ENCODE measurements around the gene MAP3K14.
"Not testable (repeated sequence)": the region's sequence is repeated elsewhere in the genome, so short reads cannot be mapped to it uniquely, and the experiment has no call there.

The MAP3K14 gene

DNA sequence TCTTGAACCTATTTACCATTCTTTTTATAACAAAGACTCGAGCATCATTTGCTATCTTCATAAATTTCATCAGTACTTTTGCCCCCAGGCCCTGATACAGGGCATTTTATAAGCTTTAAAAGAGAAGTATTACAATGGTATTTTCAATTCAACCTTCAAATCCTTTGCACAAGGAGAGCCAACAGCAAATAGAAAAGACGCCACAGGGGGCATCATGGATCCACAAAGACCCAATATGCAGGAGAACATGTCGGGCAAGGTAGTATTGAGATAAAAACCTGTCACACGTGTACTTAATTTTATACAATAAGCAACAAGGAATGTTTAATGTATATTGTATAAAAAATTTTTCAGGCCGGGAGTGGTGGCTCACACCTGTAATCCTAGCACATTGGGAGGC is 10.2 kb downstream of the MAP3K14 start:
- H3K4me1 ChIP-seq (ENCODE audit: control insufficient read depth, insufficient read depth, low read length): peaks cover 65% of the 10 kb centered on the region
- no peaks in the 10 kb centered on the region for H3K9me3 ChIP-seq (ENCODE audit: control insufficient read depth, low read length)
- no peaks in the 10 kb centered on the region for H3K36me3 ChIP-seq (ENCODE audit: control insufficient read depth, insufficient read depth, low read length, severe bottlenecking)
- H3K27me3 ChIP-seq (replicated peaks; ENCODE audit: control insufficient read depth, insufficient read depth, low read length): no peaks in the 10 kb centered on the region
- no peak for DNase-seq (ENCODE audit: low read depth)
- H3K4me3 ChIP-seq (ENCODE audit: low read length): no peak overlapping the region
- H3K9ac ChIP-seq (ENCODE audit: low read length): peak overlapping the region; percentile 10

DNA sequence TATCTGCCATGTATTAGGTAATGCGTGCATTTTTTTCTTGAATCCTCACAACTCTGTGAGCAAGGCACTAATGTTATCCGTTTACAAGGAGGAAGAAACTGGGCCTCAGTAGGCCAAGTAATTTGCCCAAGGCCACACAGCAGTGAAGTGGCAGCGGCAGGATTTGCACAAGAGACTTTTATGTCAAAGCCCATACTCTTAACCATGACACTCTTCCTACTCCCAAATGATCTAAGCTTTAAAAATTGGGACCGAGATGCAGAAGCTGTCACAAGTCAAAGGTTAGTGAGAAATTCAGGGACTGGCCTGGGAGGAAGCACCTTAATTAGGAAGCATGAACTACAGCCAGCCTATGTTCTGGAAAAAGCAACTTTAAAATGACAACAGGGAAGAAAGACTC is 10.7 kb downstream of the MAP3K14 start:
- no peaks in the 10 kb centered on the region for H3K27me3 ChIP-seq (replicated peaks; ENCODE audit: control insufficient read depth, insufficient read depth, low read length)
- no peaks in the 10 kb centered on the region for H3K36me3 ChIP-seq (ENCODE audit: control insufficient read depth, insufficient read depth, low read length, severe bottlenecking)
- no peaks in the 10 kb centered on the region for H3K9me3 ChIP-seq (ENCODE audit: control insufficient read depth, low read length)
- DNase-seq (ENCODE audit: low read depth): no peak
- no peak overlapping the region for H3K4me3 ChIP-seq (ENCODE audit: low read length)
- H3K4me1 ChIP-seq (ENCODE audit: control insufficient read depth, insufficient read depth, low read length): peaks cover 59% of the 10 kb centered on the region
- peak overlapping the region; percentile 10 for H3K9ac ChIP-seq (ENCODE audit: low read length)

DNA sequence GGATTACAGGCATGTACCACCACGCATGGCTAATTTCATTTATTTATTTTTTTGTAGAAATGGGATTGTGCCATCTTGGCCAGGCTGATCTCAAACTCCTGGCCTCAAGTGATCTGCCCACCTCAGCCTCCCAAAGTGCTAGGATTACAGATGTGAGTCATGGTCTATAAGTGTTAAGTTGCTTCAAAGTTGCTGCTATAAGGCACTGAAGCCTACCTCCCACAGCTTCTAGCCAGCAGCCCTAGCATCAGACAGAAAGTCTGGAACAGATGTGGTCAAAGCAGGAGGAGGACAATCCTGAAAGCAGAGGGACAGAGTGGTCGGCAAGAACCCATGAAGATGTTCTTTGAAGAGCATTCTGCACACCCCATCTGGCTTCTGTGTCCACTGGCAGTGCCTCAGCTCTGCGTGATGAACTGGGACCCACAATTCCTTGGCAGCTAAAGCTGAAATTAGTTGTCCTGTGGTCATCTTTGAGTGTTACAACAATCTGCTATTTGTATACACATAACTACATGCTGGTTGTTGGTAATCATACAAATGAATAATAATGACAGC is 11.2 kb downstream of the MAP3K14 start:
- H3K27me3 ChIP-seq (replicated peaks; ENCODE audit: control insufficient read depth, insufficient read depth, low read length): no peaks in the 10 kb centered on the region
- DNase-seq (ENCODE audit: low read depth): peak; percentile 63
- no peak overlapping the region for H3K4me3 ChIP-seq (ENCODE audit: low read length)
- peaks cover 54% of the 10 kb centered on the region for H3K4me1 ChIP-seq (ENCODE audit: control insufficient read depth, insufficient read depth, low read length)
- no peaks in the 10 kb centered on the region for H3K36me3 ChIP-seq (ENCODE audit: control insufficient read depth, insufficient read depth, low read length, severe bottlenecking)
- peak overlapping the region; percentile 10 for H3K9ac ChIP-seq (ENCODE audit: low read length)
- H3K9me3 ChIP-seq (ENCODE audit: control insufficient read depth, low read length): no peaks in the 10 kb centered on the region

DNA sequence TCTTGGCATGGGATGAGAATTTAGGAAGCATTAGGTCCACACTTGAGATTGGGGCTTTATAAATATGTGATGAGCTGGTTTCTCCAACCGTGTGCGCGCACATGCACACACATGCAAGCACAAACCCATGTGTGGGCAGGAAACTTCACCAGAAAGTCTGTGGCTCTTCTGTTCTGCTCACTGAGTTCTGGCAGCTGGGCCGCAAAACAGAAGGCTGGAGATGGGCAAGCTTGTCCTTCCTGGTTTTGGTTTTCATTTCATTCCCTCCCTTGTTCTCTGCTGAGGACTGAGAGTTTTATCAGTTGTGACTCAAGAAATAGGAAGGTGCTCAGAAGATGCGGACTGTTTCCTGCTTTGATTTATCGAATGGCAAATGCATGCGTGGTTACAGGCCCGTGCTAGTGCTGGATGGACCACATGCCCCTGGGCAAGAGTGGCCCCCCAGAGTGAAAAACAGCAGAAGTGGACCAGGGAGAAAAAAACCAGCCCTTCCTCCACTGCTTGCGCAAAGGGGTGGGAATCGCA is 14.1 kb downstream of the MAP3K14 start:
- peak; percentile 44 for DNase-seq (ENCODE audit: low read depth)

DNA sequence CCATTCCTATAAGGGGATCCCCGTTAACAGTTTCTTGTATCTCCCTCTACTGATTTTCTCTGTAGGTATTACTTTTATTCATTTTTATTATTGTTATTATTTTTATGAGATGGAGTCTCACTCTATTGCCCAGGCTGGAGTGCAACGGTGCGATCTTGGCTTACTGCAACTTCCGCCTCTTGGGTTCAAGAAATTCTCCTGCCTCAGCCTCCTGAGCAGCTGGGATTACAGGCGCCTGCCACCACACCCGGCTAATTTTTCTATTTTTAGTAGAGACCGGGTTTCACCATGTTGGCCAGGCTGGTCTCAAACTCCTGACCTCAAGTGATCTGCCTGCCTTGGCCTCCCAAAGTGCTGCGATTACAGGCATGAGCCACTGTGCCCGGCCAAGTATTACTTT is 14.6 kb downstream of the MAP3K14 start:
- H3K9me3 ChIP-seq (ENCODE audit: control insufficient read depth, low read length); H3K36me3 ChIP-seq (ENCODE audit: control insufficient read depth, insufficient read depth, low read length, severe bottlenecking); H3K27me3 ChIP-seq (replicated peaks; ENCODE audit: control insufficient read depth, insufficient read depth, low read length); DNase-seq (ENCODE audit: low read depth): not testable (repeated sequence)
- H3K4me1 ChIP-seq (ENCODE audit: control insufficient read depth, insufficient read depth, low read length): peaks cover 51% of the 10 kb centered on the region
- peak overlapping the region; percentile 57 for H3K9ac ChIP-seq (ENCODE audit: low read length)
- peak overlapping the region; percentile 20 for H3K4me3 ChIP-seq (ENCODE audit: low read length)

More for the DNA sequence above, 14.1 kb downstream of the MAP3K14 start:
- Histone ChIP-seq H3K36me3 (ENCODE audit: control insufficient read depth, insufficient read depth, low read length, severe bottlenecking) (no peaks in the 10 kb centered on the region), H3K9ac (ENCODE audit: low read length) (peak overlapping the region; percentile 57), H3K4me3 (ENCODE audit: low read length) (peak overlapping the region; percentile 20), H3K4me1 (ENCODE audit: control insufficient read depth, insufficient read depth, low read length) (peaks cover 54% of the 10 kb centered on the region), H3K27me3 (replicated peaks; ENCODE audit: control insufficient read depth, insufficient read depth, low read length) (no peaks in the 10 kb centered on the region), H3K9me3 (ENCODE audit: control insufficient read depth, low read length) (no peaks in the 10 kb centered on the region)

DNA sequence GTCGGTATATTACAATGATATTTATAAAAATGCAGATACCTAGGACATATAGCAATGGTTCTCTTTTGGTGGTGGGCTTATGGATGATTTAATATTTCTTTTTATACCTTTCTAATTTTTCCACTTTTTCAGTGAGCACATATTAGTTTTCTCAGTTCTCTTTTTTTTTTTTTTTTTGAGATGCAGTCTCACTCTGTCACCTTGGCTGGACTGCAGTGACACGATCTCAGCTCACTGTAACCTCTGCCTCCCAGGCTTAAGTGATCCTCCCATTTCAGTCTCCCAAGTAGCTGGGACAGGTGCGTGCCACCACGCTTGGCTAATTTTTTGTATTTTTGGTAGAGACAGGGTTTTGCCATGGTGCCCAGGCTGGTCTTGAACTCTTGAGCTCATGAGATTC is 15.1 kb downstream of the MAP3K14 start:
- Histone ChIP-seq H3K9ac (ENCODE audit: low read length) (no peak overlapping the region), H3K4me3 (ENCODE audit: low read length) (no peak overlapping the region), H3K27me3 (replicated peaks; ENCODE audit: control insufficient read depth, insufficient read depth, low read length) (no peaks in the 10 kb centered on the region), H3K4me1 (ENCODE audit: control insufficient read depth, insufficient read depth, low read length) (peaks cover 49% of the 10 kb centered on the region), H3K9me3 (ENCODE audit: control insufficient read depth, low read length) (no peaks in the 10 kb centered on the region), H3K36me3 (ENCODE audit: control insufficient read depth, insufficient read depth, low read length, severe bottlenecking) (no peaks in the 10 kb centered on the region)
- DNase-seq (ENCODE audit: low read depth): no peak

DNA sequence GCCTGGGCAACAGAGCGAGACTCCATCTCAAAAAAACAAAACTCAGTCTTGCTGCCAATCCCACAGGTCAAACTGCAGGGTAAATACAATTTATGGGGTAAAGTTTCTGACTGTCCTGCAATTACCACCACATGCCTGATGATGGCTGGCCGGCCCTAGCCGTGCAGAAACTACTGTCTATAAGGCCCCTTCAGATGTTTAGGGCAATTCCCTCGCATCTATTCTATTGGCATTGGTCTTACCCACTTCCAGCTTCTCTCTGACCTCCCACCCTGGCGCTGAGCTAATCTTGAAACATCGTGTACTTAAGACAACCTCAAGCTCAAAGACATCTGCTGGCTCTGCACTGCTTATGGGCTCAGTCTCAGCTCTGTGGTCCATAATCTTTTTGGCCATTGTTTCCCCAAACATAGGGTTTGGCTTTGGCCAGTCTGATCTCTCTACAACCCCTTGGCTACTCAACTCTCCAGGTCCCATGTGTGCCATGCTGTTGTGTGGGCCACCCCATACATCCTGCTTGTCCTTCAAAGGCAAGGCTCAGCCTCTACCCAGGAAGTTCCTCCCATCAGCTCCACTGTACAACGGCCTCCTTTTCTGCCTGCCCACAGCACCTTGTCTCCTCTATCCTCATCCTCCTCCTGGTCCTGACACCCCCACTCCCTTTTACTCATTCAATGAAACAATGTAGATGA is 16.6 kb downstream of the MAP3K14 start:
- H3K27me3 ChIP-seq (replicated peaks; ENCODE audit: control insufficient read depth, insufficient read depth, low read length): no peaks in the 10 kb centered on the region
- no peak for DNase-seq (ENCODE audit: low read depth)
- peaks cover 48% of the 10 kb centered on the region for H3K4me1 ChIP-seq (ENCODE audit: control insufficient read depth, insufficient read depth, low read length)
- no peaks in the 10 kb centered on the region for H3K9me3 ChIP-seq (ENCODE audit: control insufficient read depth, low read length)
- H3K9ac ChIP-seq (ENCODE audit: low read length): no peak overlapping the region
- H3K36me3 ChIP-seq (ENCODE audit: control insufficient read depth, insufficient read depth, low read length, severe bottlenecking): no peaks in the 10 kb centered on the region
- H3K4me3 ChIP-seq (ENCODE audit: low read length): no peak overlapping the region

DNA sequence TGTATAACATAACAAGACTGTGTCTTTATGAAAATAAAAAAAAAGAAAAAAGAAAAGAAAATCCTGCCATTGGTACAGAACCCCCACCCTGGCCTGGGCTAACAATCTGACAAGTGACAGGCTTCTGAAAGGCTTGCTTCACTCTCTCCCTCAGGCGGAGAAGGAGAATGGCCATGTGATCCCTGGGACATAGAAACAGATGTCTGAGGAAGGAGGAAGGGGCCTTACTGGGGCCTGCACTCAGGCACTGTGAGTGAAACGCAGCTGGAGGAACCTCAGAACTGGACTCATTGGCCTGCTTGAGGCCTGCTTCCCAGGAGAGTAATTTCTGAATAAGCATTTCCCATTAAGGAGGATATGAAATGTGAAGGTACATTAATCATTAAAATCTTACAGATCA is 17.5 kb downstream of the MAP3K14 start:
- DNase-seq (ENCODE audit: low read depth): peak; percentile 80
- no peaks in the 10 kb centered on the region for H3K36me3 ChIP-seq (ENCODE audit: control insufficient read depth, insufficient read depth, low read length, severe bottlenecking)

DNA sequence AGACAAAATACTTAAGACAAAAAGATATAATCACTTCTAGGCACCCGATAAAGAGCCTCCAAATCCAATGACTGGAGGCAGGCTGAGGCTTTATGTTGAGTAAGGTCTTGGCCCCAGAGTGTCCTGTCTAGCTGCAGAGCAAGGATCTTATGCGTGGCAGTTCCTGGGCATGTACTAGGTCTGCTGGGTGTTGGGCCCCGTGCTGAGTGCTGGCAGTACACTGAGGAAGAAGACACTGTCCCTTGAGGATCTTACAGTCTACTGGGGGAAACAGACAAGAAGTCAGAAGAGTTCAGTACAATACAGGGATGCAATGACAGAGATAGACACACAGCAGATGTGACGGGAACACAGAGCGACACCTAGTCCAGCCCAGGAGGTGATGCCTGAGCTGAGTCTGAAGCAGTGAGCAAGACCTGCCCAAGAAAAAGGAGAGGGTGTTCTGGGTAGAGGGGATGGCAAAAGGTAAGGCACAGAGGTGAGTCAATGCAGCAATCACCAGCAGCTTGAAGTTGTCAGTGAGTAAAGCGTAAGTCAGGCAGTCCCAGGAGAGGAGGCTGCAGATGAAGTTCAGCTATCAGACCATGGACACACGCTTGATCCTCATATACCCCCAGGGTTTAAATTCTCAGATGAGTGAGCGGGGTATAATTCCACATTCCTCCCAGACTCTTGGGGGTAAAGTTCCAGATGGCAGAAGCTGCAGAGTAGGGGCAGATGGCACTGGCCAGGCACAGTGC is 18.1 kb downstream of the MAP3K14 start:
- Histone ChIP-seq H3K4me1 (ENCODE audit: control insufficient read depth, insufficient read depth, low read length) (peaks cover 63% of the 10 kb centered on the region), H3K9me3 (ENCODE audit: control insufficient read depth, low read length) (no peaks in the 10 kb centered on the region), H3K4me3 (ENCODE audit: low read length) (no peak overlapping the region), H3K36me3 (ENCODE audit: control insufficient read depth, insufficient read depth, low read length, severe bottlenecking) (no peaks in the 10 kb centered on the region), H3K27me3 (replicated peaks; ENCODE audit: control insufficient read depth, insufficient read depth, low read length) (no peaks in the 10 kb centered on the region), H3K9ac (ENCODE audit: low read length) (peak overlapping the region; percentile 2)
- peak; percentile 37 for DNase-seq (ENCODE audit: low read depth)

More for the DNA sequence above, 17.5 kb downstream of the MAP3K14 start:
- Histone ChIP-seq H3K4me3 (ENCODE audit: low read length) (no peak overlapping the region), H3K9ac (ENCODE audit: low read length) (peak overlapping the region; percentile 2), H3K9me3 (ENCODE audit: control insufficient read depth, low read length) (no peaks in the 10 kb centered on the region), H3K4me1 (ENCODE audit: control insufficient read depth, insufficient read depth, low read length) (peaks cover 57% of the 10 kb centered on the region), H3K27me3 (replicated peaks; ENCODE audit: control insufficient read depth, insufficient read depth, low read length) (no peaks in the 10 kb centered on the region)

DNA sequence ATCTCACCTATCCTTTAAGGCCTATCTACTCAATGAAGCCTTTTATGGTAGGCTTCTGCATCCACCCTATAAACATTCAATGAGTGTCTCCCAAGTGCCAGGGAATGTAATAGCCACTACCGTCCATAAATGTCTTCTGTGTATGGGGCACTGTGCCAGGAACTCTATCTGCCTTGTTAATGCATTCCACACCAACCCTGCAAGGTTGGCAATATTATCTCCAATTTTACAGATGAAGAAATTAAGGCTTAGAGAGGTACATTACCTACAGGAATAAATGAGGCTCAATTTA is 20.0 kb downstream of the MAP3K14 start:
- H3K9ac ChIP-seq (ENCODE audit: low read length): no peak overlapping the region
- H3K4me3 ChIP-seq (ENCODE audit: low read length): no peak overlapping the region
- no peaks in the 10 kb centered on the region for H3K36me3 ChIP-seq (ENCODE audit: control insufficient read depth, insufficient read depth, low read length, severe bottlenecking)
- DNase-seq (ENCODE audit: low read depth): no peak
- H3K4me1 ChIP-seq (ENCODE audit: control insufficient read depth, insufficient read depth, low read length): peaks cover 65% of the 10 kb centered on the region
- H3K27me3 ChIP-seq (replicated peaks; ENCODE audit: control insufficient read depth, insufficient read depth, low read length): no peaks in the 10 kb centered on the region
- no peaks in the 10 kb centered on the region for H3K9me3 ChIP-seq (ENCODE audit: control insufficient read depth, low read length)

DNA sequence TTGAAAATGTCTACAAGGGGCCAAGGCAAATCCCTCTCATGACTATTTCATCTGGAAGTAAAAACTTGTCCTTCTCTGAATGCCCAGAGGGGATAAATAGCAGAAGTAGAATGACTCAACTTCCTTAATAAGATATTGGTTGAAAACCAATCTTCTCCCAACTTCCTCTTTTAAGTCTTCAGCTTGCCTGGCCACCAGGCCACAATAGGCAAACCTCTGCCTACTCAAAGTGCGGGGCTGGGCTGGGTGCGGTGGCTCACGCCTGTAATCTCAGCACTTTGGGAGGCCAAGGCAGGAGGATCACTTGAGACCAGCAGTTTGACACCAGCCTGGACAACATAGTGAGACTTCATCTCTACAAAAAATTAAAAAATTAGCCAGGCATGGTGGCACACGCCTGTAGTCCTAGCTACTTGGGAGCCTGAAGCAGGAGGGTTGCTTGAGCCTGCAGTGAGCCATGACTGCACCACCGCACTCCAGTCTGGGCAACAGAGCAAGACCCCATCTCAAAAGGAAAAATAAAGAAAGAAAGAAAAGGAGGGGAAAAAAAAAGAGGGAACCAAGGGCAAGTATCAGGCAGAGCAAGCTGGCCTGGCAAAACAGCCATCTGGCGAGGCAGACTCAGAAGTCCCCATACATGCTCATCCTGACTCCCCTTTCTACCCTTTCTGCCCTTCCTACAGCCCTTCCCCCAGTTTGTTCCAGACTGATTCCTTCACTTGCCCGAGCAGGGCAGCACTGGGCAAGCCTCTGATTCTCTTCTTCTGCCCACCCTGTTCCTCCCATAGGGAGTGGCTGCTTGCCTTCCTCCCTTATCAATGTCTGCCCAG is 20.6 kb downstream of the MAP3K14 start:
- H3K4me1 ChIP-seq (ENCODE audit: control insufficient read depth, insufficient read depth, low read length): peaks cover 69% of the 10 kb centered on the region
- no peaks in the 10 kb centered on the region for H3K9me3 ChIP-seq (ENCODE audit: control insufficient read depth, low read length)
- no peak overlapping the region for H3K9ac ChIP-seq (ENCODE audit: low read length)
- peak; percentile 62 for DNase-seq (ENCODE audit: low read depth)
- no peaks in the 10 kb centered on the region for H3K36me3 ChIP-seq (ENCODE audit: control insufficient read depth, insufficient read depth, low read length, severe bottlenecking)
- no peaks in the 10 kb centered on the region for H3K27me3 ChIP-seq (replicated peaks; ENCODE audit: control insufficient read depth, insufficient read depth, low read length)
- no peak overlapping the region for H3K4me3 ChIP-seq (ENCODE audit: low read length)

Data from adipocyte (in vitro differentiated cells).